ENCODE measurements around the gene BTN2A1. TPM values are rescaled to one million over a fixed set of nuclear protein-coding genes. Genes with fewer than 3 reads are reported as not detected.
"Not testable (repeated sequence)": the region's sequence is repeated elsewhere in the genome, so short reads cannot be mapped to it uniquely, and the experiment has no call there.

BTN2A1 gene
- polyA plus RNA-seq, 10 donors, result 20.6 to 31.2 (median 25.7) TPM

DNA sequence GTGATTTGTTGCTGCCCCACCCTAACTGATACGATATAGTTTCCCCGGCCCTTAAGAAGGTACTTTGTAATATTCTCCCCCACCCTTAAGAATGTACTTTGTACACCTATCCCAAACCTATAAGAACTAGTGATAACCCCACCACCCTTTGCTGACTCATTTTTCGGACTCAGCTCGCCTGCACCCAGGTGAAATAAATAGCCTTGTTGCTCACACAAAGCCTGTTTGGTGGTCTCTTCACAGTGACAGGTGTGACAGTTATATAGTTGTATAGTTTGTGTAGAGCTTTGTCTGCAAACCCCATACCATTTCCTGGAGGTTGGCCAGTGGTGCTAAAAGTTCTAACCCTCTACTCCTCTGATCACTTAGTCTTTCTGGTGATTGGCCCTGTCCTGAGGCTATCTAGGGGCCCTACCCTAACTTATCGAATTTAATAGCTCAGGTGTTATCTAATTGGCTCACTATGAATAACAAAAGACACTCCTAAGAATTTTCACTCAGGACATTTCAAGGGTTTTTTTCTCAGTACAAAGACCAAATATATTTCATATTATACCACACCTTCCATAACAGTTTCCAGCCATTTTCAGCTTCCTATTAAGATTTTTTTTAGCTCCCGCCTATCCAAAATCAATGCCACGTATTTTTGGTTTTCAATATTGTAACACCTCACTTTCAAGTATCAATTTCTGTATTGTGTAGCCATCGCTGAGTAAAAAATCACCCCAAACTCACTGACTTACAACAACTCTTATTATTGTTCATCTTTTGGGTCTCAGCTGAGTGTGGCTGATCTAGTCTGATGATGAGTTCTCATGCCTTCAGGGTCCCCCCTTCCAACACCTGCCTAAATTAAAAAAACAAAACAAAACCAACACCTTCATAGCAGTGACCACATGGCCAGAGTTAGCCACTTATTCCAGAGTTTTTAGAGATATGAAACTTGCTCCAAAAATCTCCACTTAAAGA is 32.5 kb downstream of the BTN2A1 start:
- no peak for DNase-seq

DNA sequence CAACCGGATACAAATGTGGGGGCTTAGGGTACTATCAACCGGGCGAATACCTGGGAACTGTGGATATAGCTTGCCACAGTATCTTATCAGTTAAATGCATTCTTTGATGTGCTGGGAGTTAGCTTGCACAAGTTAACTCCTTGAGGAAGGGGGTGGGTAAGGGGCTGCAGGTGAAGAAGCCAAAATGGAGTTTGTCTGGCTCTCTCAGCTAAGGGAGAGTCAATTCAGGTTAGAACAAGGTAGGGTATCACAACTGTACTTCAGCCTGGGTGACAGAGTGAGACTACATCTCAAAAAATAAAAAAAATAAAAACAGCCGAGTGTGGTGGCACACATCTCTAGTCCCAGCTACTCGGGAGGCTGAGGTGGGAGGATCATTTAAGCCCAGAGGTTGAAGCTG is 33.8 kb downstream of the BTN2A1 start:
- no peak for DNase-seq

DNA sequence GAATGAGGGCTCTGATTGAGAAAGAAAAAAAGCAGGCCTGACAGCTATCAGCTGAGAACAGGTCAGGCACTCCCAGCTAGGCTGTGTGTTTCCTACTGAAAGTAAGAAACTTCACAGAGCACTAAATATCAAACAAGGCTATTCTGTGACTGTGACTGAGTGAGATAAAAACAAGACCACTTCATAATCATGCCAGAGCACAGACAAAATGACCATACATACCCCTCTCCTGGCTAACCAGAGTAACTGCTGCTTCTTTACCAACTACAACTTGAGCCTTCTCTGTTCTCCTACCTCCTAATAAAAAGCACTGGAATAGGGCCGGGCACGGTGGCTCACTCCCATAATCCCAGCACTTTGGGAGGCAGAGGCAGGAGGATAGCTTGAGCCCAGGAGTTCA is 35.5 kb downstream of the BTN2A1 start:
- DNase-seq, result no peak

DNA sequence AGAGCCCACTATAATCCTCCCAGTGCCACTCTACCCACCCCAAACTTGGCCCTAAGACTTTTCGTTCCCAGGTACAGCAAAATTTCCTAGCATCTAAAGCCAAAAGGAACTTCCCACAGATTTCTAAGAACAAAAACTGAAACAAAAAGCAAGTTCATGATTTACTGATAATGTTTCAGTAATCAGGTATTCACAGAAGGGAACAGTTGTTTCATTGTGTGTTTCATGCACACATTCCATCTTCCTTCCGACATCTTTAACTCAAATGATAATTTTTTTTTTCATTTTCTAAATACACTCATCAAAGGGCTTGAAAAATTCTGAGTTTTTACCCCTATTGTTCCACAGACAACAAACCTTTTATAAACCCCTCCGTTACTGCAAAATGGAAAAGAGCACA is 36.4 kb downstream of the BTN2A1 start:
- DNase-seq, result no peak

DNA sequence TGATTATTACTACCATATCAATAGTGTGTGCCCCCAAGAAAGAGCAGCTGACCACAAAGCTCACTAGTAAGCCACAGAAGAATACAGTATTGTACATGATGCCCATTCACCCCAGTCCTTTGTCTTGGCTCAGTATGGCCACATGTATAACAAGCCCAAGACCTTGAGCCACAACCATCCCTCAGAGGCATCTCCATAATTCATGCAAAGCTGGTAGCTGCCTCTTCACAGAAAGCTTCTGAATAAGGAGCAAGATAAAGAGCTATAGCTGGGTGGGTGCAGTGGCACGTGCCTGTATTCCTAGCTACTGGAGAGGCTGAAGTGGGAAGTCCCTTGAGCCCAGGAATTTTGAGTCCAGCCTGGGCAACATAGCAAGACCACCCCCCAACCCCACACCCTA is 37.5 kb downstream of the BTN2A1 start:
- DNase-seq, result no peak

DNA sequence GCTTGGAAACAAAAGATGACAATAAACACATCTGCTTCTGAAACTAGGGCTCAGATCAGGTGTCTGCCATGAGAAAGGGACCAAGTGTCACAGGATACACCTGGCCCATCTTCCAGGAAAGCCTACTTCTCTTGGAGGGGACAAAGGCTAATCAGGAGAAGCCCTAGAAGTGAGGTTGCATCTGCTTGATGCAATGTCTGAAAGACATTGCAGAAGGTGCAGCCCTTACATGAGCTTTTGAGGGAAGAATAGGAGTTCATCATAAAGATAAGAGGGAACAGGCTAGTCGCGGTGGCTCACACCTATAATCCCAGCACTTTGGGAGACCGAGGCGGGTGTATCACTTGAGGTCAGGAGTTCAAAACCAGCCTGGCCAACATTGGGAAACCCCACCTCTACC is 39.9 kb downstream of the BTN2A1 start:
- no peak for DNase-seq

DNA sequence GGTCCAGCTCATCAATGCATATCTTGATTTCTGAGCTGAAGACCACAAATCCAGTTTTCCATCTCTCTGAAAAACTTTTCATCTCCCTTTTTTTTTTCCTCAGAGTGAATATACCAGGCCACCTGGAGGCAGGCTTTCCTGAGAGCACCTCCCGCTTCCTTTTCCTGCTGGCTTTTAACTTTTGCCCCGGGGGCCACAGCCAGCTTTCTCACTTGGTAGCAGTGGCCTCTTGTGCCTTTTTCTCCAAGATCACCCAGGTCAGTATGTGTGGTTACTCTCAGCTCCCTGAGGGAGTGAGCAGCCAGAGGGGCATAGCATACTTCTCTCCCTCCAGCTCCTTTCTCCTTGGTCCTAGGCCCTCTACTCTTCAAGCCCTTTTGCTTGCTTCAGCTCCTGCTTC is 42.3 kb downstream of the BTN2A1 start, which contains the start of gene BTN1A1:
Gene BTN1A1, plus strand, starts transcription at position 202 of the 400 bp plus-strand sequence. CDS start 984 bp downstream, outside the sequence.
- no peak for DNase-seq

DNA sequence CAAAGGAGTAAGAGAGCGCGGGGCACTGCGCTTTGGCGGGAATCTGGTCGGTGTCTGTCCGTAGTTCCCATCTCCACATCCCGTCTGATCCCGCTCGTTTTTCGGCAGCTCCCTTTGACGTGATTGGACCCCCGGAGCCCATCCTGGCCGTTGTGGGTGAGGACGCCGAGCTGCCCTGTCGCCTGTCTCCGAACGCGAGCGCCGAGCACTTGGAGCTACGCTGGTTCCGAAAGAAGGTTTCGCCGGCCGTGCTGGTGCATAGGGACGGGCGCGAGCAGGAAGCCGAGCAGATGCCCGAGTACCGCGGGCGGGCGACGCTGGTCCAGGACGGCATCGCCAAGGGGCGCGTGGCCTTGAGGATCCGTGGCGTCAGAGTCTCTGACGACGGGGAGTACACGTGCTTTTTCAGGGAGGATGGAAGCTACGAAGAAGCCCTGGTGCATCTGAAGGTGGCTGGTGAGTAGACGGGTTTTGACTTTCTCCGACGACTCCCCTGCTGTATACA is 43.8 kb downstream of the BTN2A1 start:
- DNase-seq, result peak in 2 of 3 donors; percentile 25 to 67

DNA sequence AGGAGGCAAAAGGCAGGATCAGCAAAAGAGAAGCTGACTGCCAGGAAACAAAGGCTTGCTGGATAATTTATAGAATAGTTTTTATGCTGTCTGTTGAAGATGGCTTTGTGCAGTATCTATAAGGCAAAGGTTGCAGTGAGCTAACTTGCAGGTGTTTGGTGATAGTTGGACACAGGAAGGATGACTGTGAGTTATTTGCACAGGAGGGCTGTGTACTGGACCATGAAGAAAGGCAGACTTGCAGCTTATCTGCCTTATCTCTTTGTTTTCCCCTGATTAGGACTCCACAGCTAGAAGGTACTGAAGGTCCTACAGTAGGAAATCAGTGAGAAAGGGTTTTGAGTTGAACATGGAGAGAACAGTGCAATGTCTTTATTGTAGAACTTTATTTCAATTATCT is 44.4 kb downstream of the BTN2A1 start:
- DNase-seq, result peak in 1 of 3 donors; percentile 11

DNA sequence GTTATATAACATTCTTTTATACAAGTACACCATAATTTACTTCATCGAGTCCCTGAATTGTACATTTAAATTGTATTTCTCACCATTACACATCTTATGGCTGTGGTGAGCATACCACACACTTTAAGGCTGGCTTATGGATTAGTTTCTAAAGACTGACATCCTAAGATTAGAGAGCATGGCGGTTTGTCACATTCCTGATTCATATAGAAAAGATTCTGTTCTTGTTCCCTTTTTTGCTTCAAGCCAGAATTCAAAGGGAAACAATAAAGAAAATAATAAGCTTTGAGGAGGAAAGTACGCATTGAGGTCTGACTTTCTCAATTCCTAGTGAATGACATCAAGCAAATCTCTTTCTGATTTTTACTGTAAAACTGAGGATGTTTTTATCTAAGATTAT is 44.9 kb downstream of the BTN2A1 start:
- DNase-seq, result no peak

DNA sequence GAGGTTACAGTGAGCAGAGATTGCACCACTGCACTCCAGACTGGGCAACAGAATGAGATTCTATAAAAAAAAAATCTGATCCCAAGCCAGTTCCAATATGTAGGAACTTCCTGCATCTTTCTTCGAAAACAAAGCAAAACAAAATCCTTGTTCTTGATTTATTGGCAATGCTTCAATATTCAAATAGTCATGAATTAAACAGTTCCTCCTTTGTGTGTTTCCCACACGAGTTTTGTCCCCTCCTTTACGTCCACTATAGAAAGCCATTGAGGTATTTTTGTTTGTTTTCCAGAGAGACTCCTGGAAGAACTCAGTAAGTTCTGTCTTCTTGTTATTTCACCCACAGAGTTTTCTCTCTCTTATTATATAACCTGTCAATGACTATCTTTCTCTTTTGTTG is 49.9 kb downstream of the BTN2A1 start:
- DNase-seq, result no peak

DNA sequence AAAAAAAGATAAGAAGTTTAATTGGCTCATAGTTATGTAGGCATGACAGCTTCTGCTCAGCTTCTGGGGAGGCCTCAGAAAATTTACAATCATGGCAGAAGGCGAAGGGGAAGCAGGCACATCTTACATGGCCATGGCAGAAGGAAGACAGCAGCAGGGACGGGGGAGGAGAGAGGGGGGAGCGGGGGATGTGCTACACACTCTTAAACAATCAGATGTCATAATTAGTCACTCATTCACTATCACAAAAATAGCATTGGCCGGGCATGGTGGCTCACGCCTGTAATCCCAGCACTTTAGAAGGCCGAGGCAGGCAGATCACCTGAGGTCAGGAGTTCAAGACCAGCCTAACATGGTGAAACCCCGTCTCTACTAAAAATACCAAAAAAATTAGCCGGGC is 53.3 kb downstream of the BTN2A1 start:
- not testable (repeated sequence) for DNase-seq

DNA sequence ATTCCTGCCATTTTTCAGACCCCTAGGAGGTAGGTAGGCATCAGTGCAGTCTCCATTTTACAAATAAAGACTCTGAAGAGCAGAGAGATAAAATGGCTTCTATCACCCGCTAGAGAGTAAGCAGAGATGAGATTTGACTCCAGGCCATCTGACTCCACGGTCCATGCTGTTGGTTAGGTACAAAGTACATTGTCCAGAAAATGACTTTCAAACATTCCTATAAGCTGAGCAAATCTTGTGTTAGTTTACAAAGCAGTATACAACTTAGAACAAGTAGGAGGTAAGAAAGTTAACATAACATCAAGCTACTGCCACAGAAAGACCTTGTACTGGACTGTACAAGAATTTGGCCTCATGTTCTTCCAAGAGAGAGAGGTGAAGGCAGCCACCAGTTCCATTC is 57.2 kb downstream of the BTN2A1 start:
- DNase-seq, result no peak

DNA sequence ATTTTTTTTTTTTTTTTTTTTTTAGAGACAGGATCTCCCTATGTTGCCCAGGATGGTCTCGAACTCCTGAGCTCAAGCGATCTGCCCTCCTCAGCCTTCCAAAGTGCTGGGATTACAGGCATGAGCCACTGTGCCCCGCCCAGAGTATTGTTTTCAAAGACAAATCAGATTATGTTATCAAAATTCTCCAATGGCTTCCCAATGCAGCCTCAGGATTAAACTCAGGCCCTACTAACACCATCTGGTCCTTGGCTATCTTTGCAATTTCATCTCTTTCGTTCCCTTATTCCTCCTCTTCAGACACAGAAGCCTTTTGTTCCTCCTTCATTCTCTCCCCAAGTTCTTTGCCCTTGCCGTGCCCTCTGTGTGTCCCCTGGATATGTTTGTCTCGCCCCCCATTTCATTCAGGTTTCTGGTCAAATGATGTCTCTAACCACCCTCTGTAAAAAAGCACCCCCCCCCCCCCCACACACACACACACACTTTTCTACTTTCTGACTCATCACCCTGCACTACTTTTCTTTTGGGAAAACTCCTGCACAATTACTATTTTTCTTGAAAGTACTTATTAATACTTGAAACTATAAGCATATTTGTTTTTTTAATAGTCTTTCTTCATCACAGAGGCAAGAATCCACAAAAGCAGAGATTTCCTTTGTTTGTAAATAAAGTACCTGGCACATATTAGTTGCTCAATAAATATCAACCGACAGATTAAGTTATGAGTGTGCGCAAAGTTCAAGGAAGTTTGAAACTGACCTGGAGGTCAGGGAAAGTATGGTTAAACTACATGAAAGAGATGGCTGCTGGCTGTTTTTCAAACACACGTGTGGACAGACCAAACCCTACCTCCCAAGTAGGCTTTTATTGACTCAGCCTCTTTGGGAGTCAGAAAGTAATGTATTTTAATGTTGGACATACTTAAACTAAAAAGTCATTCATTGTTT is 59.0 kb downstream of the BTN2A1 start:
- no peak for DNase-seq

Other genes with a start within 250 kb of the BTN2A1 start
- gene BTN3A2, start 92.8 kb upstream of the BTN2A1 start, polyA plus RNA-seq (ENCODE audit: insufficient read length in 10 of 10), result 10 to 100 TPM; 13.5 to 20.2 (median 18.0) TPM
- 10 to 100 TPM in 1 of 10 donors, 1 to 10 TPM in 9; 3.5 to 10.2 (median 6.8) TPM for gene BTN2A2, start 74.8 kb upstream of the BTN2A1 start, polyA plus RNA-seq (ENCODE audit: insufficient read length in 10 of 10)
- 10 to 100 TPM; 18.2 to 37.0 (median 22.1) TPM for gene BTN3A1, start 55.7 kb upstream of the BTN2A1 start, polyA plus RNA-seq (ENCODE audit: insufficient read length in 10 of 10)
- gene BTN3A3, start 17.5 kb upstream of the BTN2A1 start, polyA plus RNA-seq (ENCODE audit: insufficient read length in 10 of 10), result 10 to 100 TPM; 10.9 to 20.0 (median 13.6) TPM
- gene BTN1A1, start 42.3 kb downstream of the BTN2A1 start, polyA plus RNA-seq (ENCODE audit: insufficient read length in 10 of 10), result under 1 TPM in 8 of 10 donors, not detected in 2; 0.09 to 0.27 (median 0.11) TPM
- gene HMGN4, start 80.4 kb downstream of the BTN2A1 start, polyA plus RNA-seq (ENCODE audit: insufficient read length in 10 of 10), result 10 to 100 TPM; 52.9 to 68.7 (median 58.6) TPM
- 10 to 100 TPM in 6 of 10 donors, 1 to 10 TPM in 4; 9.2 to 12.2 (median 10.3) TPM for gene ABT1, start 139.0 kb downstream of the BTN2A1 start, polyA plus RNA-seq (ENCODE audit: insufficient read length in 10 of 10)
- gene ZNF322, start 201.8 kb downstream of the BTN2A1 start, polyA plus RNA-seq (ENCODE audit: insufficient read length in 10 of 10), result 10 to 100 TPM; 16.3 to 23.4 (median 19.2) TPM